ENCODE data around the gene TP63.

The TP63 gene

DNA sequence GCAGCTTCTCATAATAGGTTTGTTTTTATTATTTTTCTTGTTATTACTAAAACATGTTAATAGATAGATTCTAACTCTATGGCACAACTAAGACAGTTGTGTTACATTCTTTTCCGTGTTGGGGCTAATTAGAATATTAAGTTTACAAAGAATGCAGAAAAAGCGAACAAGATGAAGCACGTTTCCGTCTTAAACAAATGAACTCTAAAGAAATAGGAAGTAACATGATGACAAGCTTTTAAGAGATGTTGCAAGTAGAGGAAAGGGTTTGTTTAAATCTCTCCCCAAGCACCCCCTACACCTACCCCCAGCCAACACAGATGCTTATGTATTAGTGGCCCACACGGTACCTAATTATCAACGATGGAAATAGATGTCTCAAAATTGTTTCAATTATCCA, 207.1 kb downstream of the TP63 start:
- DNase-seq: no peak
- H3K27ac ChIP-seq (ENCODE audit: insufficient read depth, low read length, poor library complexity, severe bottlenecking): no peak overlapping the region

DNA sequence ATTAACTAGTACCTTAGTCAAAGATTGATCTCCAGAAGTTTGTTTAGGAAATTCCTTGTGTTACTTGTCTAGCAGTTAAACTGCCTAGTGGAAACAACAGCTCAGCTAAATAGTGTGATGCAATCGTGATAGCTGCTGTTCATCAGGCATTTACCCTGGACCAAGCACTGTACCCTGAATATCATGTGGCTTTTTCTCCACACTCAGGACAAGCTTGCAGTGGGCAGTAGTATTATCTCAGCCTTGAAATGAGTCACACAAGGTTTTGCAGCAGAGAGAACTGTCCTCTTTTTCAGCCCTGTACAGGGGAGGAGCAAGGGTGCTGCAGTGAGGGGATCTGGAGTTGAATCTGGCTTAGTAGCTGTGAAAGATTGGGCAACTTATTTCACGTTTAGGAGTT, 208.4 kb downstream of the TP63 start:
- Histone ChIP-seq H3K4me3 (ENCODE audit: insufficient read depth, low read depth, low read length, poor library complexity, severe bottlenecking) (no peak overlapping the region), H3K27ac (ENCODE audit: insufficient read depth, low read length, poor library complexity, severe bottlenecking) (no peak overlapping the region), H3K4me1 (ENCODE audit: control insufficient read depth, insufficient read depth, low read length, poor library complexity, severe bottlenecking) (no peaks in the 10 kb centered on the region), H3K36me3 (ENCODE audit: control insufficient read depth, insufficient read depth, low read length) (no peaks in the 10 kb centered on the region), H3K9me3 (ENCODE audit: control insufficient read depth, low read length) (no peaks in the 10 kb centered on the region), H3K27me3 (replicated peaks; ENCODE audit: control insufficient read depth, insufficient read depth, low read length, poor library complexity, severe bottlenecking) (no peaks in the 10 kb centered on the region)
- no peak for DNase-seq

More for the DNA sequence above, 207.1 kb downstream of the TP63 start:
- no peaks in the 10 kb centered on the region for H3K9me3 ChIP-seq (ENCODE audit: control insufficient read depth, low read length)
- no peaks in the 10 kb centered on the region for H3K4me1 ChIP-seq (ENCODE audit: control insufficient read depth, insufficient read depth, low read length, poor library complexity, severe bottlenecking)
- no peaks in the 10 kb centered on the region for H3K36me3 ChIP-seq (ENCODE audit: control insufficient read depth, insufficient read depth, low read length)
- H3K4me3 ChIP-seq (ENCODE audit: insufficient read depth, low read depth, low read length, poor library complexity, severe bottlenecking): no peak overlapping the region
- H3K27me3 ChIP-seq (replicated peaks; ENCODE audit: control insufficient read depth, insufficient read depth, low read length, poor library complexity, severe bottlenecking): no peaks in the 10 kb centered on the region

DNA sequence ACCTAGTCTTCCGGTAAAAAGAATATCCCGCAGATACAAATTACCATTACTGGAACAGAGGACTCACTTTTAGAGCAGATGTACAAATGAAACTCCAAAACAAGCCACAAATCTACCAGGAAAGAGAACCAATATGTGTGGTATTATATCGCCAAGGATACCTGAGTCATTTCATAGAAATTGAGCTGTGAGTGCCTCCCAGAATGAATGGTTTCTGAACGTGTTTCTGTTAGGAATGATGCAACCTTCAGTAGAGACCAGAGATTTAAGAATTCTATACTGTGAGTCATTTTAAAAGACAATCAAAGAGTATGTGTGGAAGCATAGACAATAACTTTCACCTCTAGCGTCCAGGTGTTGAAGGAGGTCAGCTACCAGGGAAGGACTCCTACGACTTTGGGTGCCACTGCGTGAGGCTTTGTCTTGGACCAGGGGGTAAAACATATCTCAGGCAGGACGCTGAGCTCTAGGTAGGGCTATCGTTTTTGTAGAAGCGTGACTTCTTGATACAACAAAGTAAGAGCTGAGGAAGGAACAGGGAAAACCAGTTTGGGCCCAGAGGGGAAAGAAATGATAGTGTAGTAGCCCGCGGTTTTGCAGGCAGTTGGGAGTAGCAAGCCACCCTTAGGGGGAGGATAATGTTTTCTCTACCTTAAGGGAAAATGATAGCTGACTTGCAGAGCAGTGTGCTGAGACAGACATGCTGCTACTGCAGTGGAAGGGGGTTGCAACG, 210.4 kb downstream of the TP63 start:
- Histone ChIP-seq H3K4me1 (ENCODE audit: control insufficient read depth, insufficient read depth, low read length, poor library complexity, severe bottlenecking) (no peaks in the 10 kb centered on the region), H3K9me3 (ENCODE audit: control insufficient read depth, low read length) (no peaks in the 10 kb centered on the region), H3K27me3 (replicated peaks; ENCODE audit: control insufficient read depth, insufficient read depth, low read length, poor library complexity, severe bottlenecking) (no peaks in the 10 kb centered on the region), H3K4me3 (ENCODE audit: insufficient read depth, low read depth, low read length, poor library complexity, severe bottlenecking) (no peak overlapping the region), H3K27ac (ENCODE audit: insufficient read depth, low read length, poor library complexity, severe bottlenecking) (no peak overlapping the region), H3K36me3 (ENCODE audit: control insufficient read depth, insufficient read depth, low read length) (no peaks in the 10 kb centered on the region)
- DNase-seq: no peak

DNA sequence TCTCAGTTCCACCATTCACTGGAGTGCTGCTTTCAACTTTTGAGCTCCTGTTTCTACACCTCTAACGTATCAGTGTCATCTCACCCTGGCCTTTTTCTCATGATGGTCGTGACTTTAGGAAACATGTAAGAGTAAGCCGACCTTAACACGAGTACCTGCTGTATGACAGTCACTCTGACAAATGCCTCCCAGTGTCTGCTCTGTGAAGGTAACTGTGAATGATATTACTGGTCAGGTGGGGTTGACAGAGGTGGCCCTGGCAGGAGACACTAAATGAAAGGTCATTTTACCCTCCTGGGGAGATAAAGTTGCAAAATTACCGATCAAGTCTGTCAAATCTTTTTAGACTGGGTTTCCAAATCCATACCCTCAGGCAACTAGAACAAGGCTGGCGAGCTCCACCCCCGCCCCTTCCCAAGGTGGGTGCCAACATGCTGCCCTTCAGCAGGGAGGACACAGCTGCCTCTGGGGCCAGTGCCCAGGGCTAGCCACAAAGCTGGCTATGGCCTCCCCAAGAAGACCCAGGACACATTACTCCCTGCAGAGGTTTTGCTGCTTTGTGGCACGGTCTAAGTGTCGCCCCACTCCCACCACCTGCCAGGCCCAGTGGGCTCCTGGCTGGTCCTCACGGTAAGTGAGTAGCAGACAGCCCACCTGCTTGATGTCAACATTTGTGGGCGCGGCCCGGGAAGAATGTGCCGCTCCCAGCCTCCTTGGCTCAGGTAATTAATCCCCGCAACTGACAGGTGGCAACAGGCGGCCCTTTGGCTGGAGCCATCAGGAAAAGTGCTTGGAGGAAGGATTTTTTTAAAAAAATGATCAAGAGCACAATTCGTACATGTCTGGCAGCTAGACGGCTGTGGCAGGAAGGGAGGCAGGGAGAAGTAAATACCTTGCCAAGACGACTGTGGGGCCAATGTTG, 211.8 kb downstream of the TP63 start:
- no peaks in the 10 kb centered on the region for H3K9me3 ChIP-seq (ENCODE audit: control insufficient read depth, low read length)
- DNase-seq: no peak
- no peak overlapping the region for H3K4me3 ChIP-seq (ENCODE audit: insufficient read depth, low read depth, low read length, poor library complexity, severe bottlenecking)
- no peaks in the 10 kb centered on the region for H3K36me3 ChIP-seq (ENCODE audit: control insufficient read depth, insufficient read depth, low read length)
- H3K27ac ChIP-seq (ENCODE audit: insufficient read depth, low read length, poor library complexity, severe bottlenecking): no peak overlapping the region
- no peaks in the 10 kb centered on the region for H3K4me1 ChIP-seq (ENCODE audit: control insufficient read depth, insufficient read depth, low read length, poor library complexity, severe bottlenecking)
- H3K27me3 ChIP-seq (replicated peaks; ENCODE audit: control insufficient read depth, insufficient read depth, low read length, poor library complexity, severe bottlenecking): no peaks in the 10 kb centered on the region

DNA sequence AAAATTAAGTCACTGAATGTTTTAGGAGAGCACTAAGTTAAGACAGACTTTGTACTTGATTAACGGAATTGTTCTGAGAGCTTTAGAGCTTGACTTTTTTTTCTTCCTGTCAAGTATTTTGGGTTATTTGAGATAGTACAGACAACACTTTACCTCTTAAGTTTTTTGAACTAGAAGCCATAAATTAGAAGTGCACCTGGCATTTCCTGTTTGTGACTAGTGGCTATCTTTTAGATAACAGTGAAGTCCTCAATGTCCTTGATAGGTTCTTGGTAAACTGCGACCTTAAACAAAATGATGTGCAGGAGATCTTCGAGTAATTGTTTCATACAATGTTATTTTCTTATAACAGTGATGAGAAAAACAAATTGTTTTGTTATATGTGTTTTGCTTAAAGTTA, 213.9 kb downstream of the TP63 start:
- no peak overlapping the region for H3K4me3 ChIP-seq (ENCODE audit: insufficient read depth, low read depth, low read length, poor library complexity, severe bottlenecking)
- H3K9me3 ChIP-seq (ENCODE audit: control insufficient read depth, low read length): no peaks in the 10 kb centered on the region
- H3K36me3 ChIP-seq (ENCODE audit: control insufficient read depth, insufficient read depth, low read length): no peaks in the 10 kb centered on the region

DNA sequence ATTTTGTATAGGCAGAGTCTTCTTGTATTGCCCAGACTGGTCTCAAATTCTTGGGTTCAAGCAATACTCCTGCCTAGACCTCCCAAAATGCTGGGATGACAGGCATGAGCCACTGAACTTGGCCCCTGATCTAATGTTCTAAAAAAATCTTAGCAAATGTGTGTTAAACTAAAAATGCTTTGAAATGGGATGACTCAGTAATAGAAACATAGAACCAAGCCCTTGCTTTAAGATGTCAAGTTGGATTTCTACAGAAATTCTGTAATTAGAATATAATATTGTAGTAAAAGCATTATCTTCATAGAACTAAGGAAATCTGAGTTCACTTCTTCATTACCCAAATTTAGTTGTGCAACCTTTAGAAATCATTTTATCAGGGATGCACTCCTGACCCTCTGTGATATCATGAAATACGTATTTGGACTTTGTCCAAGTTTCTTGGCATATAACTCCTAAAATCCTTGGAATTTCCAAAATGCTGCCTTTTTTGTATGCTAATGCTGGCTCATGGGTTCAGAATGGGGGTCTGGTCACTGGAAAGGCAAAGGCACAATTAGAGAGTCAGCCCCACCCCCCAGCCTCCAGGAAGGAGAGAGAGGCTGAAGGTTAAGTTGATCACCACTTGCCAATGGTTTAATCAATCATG, 217.3 kb downstream of the TP63 start:
- no peak for DNase-seq
- no peaks in the 10 kb centered on the region for H3K9me3 ChIP-seq (ENCODE audit: control insufficient read depth, low read length)
- H3K4me1 ChIP-seq (ENCODE audit: control insufficient read depth, insufficient read depth, low read length, poor library complexity, severe bottlenecking): no peaks in the 10 kb centered on the region
- no peaks in the 10 kb centered on the region for H3K36me3 ChIP-seq (ENCODE audit: control insufficient read depth, insufficient read depth, low read length)
- H3K27ac ChIP-seq (ENCODE audit: insufficient read depth, low read length, poor library complexity, severe bottlenecking): no peak overlapping the region
- H3K27me3 ChIP-seq (replicated peaks; ENCODE audit: control insufficient read depth, insufficient read depth, low read length, poor library complexity, severe bottlenecking): no peaks in the 10 kb centered on the region
- no peak overlapping the region for H3K4me3 ChIP-seq (ENCODE audit: insufficient read depth, low read depth, low read length, poor library complexity, severe bottlenecking)

More for the DNA sequence above, 213.9 kb downstream of the TP63 start:
- H3K27me3 ChIP-seq (replicated peaks; ENCODE audit: control insufficient read depth, insufficient read depth, low read length, poor library complexity, severe bottlenecking): no peaks in the 10 kb centered on the region
- no peaks in the 10 kb centered on the region for H3K4me1 ChIP-seq (ENCODE audit: control insufficient read depth, insufficient read depth, low read length, poor library complexity, severe bottlenecking)
- H3K27ac ChIP-seq (ENCODE audit: insufficient read depth, low read length, poor library complexity, severe bottlenecking): no peak overlapping the region
- no peak for DNase-seq

DNA sequence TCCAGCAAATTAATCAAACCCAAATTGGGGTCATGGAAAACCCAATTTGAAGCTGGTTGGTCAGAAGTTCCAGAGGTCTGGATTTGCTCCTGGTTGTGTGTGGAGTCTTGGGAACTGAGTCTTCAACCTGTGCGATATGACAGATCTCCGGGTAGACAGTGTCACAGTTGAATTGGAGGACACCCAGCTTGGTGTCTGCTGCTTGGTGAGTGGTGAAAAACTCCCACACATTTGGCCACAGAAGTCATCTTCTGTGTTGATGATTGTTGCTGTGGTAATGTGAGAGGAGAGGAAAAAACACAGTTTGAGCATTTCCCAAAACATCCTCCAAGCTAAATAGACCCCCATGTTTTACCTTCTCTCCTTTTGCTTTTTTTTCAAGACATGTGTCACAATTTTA, 218.1 kb downstream of the TP63 start:
- Histone ChIP-seq H3K4me3 (ENCODE audit: insufficient read depth, low read depth, low read length, poor library complexity, severe bottlenecking) (no peak overlapping the region), H3K27ac (ENCODE audit: insufficient read depth, low read length, poor library complexity, severe bottlenecking) (no peak overlapping the region), H3K36me3 (ENCODE audit: control insufficient read depth, insufficient read depth, low read length) (no peaks in the 10 kb centered on the region)

DNA sequence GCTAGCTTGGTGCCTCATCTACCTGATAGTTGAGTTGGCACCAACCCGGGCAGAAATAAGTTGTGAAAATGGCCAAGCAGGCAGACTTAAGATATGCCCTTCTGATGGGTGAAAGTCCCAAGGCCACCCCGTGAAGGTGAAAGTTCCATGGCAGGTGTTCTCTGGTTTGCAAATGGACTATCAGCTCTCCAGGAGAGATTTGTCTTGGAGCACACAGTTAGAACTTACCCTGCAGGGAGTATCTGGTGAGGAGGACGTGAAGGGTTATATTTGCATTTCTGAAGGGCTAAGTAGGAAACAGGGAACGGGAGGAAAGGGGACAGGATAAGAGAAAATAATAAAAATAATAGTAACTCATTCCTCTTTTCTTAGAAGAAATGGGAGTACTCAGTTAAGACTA, 220.5 kb downstream of the TP63 start:
- Histone ChIP-seq H3K4me3 (ENCODE audit: insufficient read depth, low read depth, low read length, poor library complexity, severe bottlenecking) (no peak overlapping the region), H3K36me3 (ENCODE audit: control insufficient read depth, insufficient read depth, low read length) (no peaks in the 10 kb centered on the region), H3K27me3 (replicated peaks; ENCODE audit: control insufficient read depth, insufficient read depth, low read length, poor library complexity, severe bottlenecking) (no peaks in the 10 kb centered on the region), H3K9me3 (ENCODE audit: control insufficient read depth, low read length) (no peaks in the 10 kb centered on the region), H3K27ac (ENCODE audit: insufficient read depth, low read length, poor library complexity, severe bottlenecking) (no peak overlapping the region), H3K4me1 (ENCODE audit: control insufficient read depth, insufficient read depth, low read length, poor library complexity, severe bottlenecking) (no peaks in the 10 kb centered on the region)
- DNase-seq: no peak

More for the DNA sequence above, 218.1 kb downstream of the TP63 start:
- no peaks in the 10 kb centered on the region for H3K9me3 ChIP-seq (ENCODE audit: control insufficient read depth, low read length)
- H3K27me3 ChIP-seq (replicated peaks; ENCODE audit: control insufficient read depth, insufficient read depth, low read length, poor library complexity, severe bottlenecking): no peaks in the 10 kb centered on the region
- H3K4me1 ChIP-seq (ENCODE audit: control insufficient read depth, insufficient read depth, low read length, poor library complexity, severe bottlenecking): no peaks in the 10 kb centered on the region
- DNase-seq: no peak

DNA sequence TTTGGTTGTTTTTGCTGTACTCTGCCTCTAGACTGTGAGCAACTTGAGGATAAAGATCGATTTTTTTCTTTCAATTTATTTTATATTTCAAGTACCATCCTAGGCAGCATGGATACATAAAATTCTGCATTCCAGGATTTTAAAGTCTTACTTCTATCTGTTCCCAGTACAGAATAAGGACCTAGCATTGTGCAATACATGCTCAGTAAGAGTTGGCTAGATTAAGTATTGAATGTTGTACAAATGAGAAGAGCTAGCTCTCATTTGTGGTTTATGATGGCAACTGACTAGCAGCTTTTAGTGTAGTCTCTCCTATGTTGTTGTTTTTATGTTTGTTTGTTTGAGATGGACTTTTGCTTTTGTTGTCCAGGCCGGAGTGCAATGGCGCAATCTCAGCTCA, 222.7 kb downstream of the TP63 start:
- no peak for DNase-seq
- H3K9me3 ChIP-seq (ENCODE audit: control insufficient read depth, low read length): no peaks in the 10 kb centered on the region
- H3K4me1 ChIP-seq (ENCODE audit: control insufficient read depth, insufficient read depth, low read length, poor library complexity, severe bottlenecking): no peaks in the 10 kb centered on the region
- H3K27me3 ChIP-seq (replicated peaks; ENCODE audit: control insufficient read depth, insufficient read depth, low read length, poor library complexity, severe bottlenecking): no peaks in the 10 kb centered on the region
- no peak overlapping the region for H3K4me3 ChIP-seq (ENCODE audit: insufficient read depth, low read depth, low read length, poor library complexity, severe bottlenecking)
- H3K36me3 ChIP-seq (ENCODE audit: control insufficient read depth, insufficient read depth, low read length): no peaks in the 10 kb centered on the region
- H3K27ac ChIP-seq (ENCODE audit: insufficient read depth, low read length, poor library complexity, severe bottlenecking): no peak overlapping the region

DNA sequence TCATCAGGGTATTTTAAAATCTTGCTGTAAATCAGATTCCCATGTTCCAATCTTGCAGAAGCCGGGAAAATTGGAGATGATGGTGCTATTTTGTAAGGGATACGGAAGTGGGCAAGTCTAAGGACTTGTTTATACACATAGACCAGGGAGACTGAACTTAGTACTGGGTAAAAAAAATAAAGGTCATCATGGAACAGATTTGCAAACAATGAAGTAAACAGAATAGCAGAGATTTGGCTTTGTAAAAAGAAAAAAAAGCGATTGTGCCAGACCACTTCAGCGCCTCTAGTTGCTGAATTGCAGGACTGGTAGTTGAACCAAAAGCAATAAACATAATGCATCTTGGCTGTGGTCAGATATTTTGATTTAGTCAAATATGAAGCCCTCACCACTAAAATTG, 229.1 kb downstream of the TP63 start:
- Histone ChIP-seq H3K4me3 (ENCODE audit: insufficient read depth, low read depth, low read length, poor library complexity, severe bottlenecking) (no peak overlapping the region), H3K36me3 (ENCODE audit: control insufficient read depth, insufficient read depth, low read length) (no peaks in the 10 kb centered on the region), H3K4me1 (ENCODE audit: control insufficient read depth, insufficient read depth, low read length, poor library complexity, severe bottlenecking) (no peaks in the 10 kb centered on the region), H3K9me3 (ENCODE audit: control insufficient read depth, low read length) (no peaks in the 10 kb centered on the region), H3K27ac (ENCODE audit: insufficient read depth, low read length, poor library complexity, severe bottlenecking) (no peak overlapping the region), H3K27me3 (replicated peaks; ENCODE audit: control insufficient read depth, insufficient read depth, low read length, poor library complexity, severe bottlenecking) (no peaks in the 10 kb centered on the region)
- no peak for DNase-seq
